ENCODE data around the gene TMEM144. TPM values are rescaled to one million over a fixed set of nuclear protein-coding genes. Genes with fewer than 3 reads are reported as not detected.

Gene TMEM144
- total and polyA plus RNA-seq, 12 donors, result 10.1 to 55.4 (median 20.2) TPM

- 39 to 62% (median 52%) methylated on average over 1 of the region's 1 CpG for WGBS, 4 donors
- H3K36me3 ChIP-seq (replicated peaks in 1 of 2), result no peaks in the 10 kb centered on the region
- no peak for TF ChIP-seq CTCF (IDR thresholded peaks at IDR 0.05)
- no peak for TF ChIP-seq POLR2A (IDR thresholded peaks at IDR 0.05)
- no peaks in the 10 kb centered on the region for H3K27me3 ChIP-seq
- H3K4me1 ChIP-seq (replicated peaks in 1 of 2), result no peaks in the 10 kb centered on the region
- H3K27ac ChIP-seq, result no peak overlapping the region
- no peak overlapping the region for H3K4me3 ChIP-seq
- no peaks in the 10 kb centered on the region for H3K9me3 ChIP-seq (replicated peaks in 1 of 3)
- intact Hi-C loops (cut with DNase I), result no loop called here
- no peak for DNase-seq
Measured at GRCh38 chr4:158202481-158202880, 7.8 kb upstream of the TMEM144 start.

- H3K4me1 ChIP-seq (replicated peaks in 1 of 2), result no peaks in the 10 kb centered on the region
- no peak overlapping the region for H3K27ac ChIP-seq
- no peak overlapping the region for H3K4me3 ChIP-seq
- no peaks in the 10 kb centered on the region for H3K36me3 ChIP-seq (replicated peaks in 1 of 2)
- H3K27me3 ChIP-seq, result no peaks in the 10 kb centered on the region
- no peak for TF ChIP-seq POLR2A (IDR thresholded peaks at IDR 0.05)
- TF ChIP-seq CTCF (IDR thresholded peaks at IDR 0.05), result no peak
- 68 to 72% (median 70%) methylated on average over 2 of the region's 2 CpGs for WGBS, 4 donors
- H3K9me3 ChIP-seq (replicated peaks in 1 of 3), result no peaks in the 10 kb centered on the region
- intact Hi-C loops (cut with DNase I), result no loop called here
- DNase-seq, result no peak
Measured at GRCh38 chr4:158203436-158203835, 6.8 kb upstream of the TMEM144 start.

GRCh38 chr4:158203929-158204328 is 6.4 kb upstream of the TMEM144 start:
- DNase-seq, result no peak
- WGBS, 4 donors, result 95 to 99% (median 97%) methylated on average over 3 of the region's 3 CpGs
- intact Hi-C loops (cut with DNase I), result no loop called here
- no peak overlapping the region for H3K4me3 ChIP-seq
- H3K36me3 ChIP-seq (replicated peaks in 1 of 2), result no peaks in the 10 kb centered on the region
- H3K4me1 ChIP-seq (replicated peaks in 1 of 2), result peaks cover 0 to 3% of the 10 kb centered on the region in 2 donors
- H3K27ac ChIP-seq, result no peak overlapping the region
- no peak for TF ChIP-seq POLR2A (IDR thresholded peaks at IDR 0.05)
- H3K27me3 ChIP-seq, result no peaks in the 10 kb centered on the region
- no peaks in the 10 kb centered on the region for H3K9me3 ChIP-seq (replicated peaks in 1 of 3)

GRCh38 chr4:158208963-158209640 is 1.2 kb upstream of the TMEM144 start:
- Histone ChIP-seq H3K36me3 (replicated peaks in 1 of 2) (no peaks in the 10 kb centered on the region), H3K4me1 (replicated peaks in 1 of 2) (peaks cover 0 to 18% of the 10 kb centered on the region in 2 donors), H3K4me3 (no peak overlapping the region), H3K27ac (peak overlapping the region; percentile 27 to 99 (median 94)), H3K9me3 (replicated peaks in 1 of 3) (no peaks in the 10 kb centered on the region), H3K27me3 (no peaks in the 10 kb centered on the region)
- TF ChIP-seq CTCF (IDR thresholded peaks at IDR 0.05), result peak in 1 of 6 experiments; percentile 8
- no peak for TF ChIP-seq POLR2A (IDR thresholded peaks at IDR 0.05)
- WGBS, 4 donors, result 71 to 84% (median 81%) methylated on average over 5 of the region's 5 CpGs
- intact Hi-C loops (cut with DNase I), result no loop called here
- DNase-seq, result no peak

- peaks cover 0 to 18% of the 10 kb centered on the region in 2 donors for H3K4me1 ChIP-seq (replicated peaks in 1 of 2)
- no peaks in the 10 kb centered on the region for H3K9me3 ChIP-seq (replicated peaks in 1 of 3)
- H3K4me3 ChIP-seq, result peak overlapping the region in 1 of 4 donors; percentile 54
- H3K36me3 ChIP-seq (replicated peaks in 1 of 2), result no peaks in the 10 kb centered on the region
- no peaks in the 10 kb centered on the region for H3K27me3 ChIP-seq
- intact Hi-C loops (cut with DNase I), result no loop called here
- H3K27ac ChIP-seq, result peak overlapping the region in 1 of 5 donors; percentile 95
- TF ChIP-seq CTCF (IDR thresholded peaks at IDR 0.05), result no peak
- TF ChIP-seq POLR2A (IDR thresholded peaks at IDR 0.05), result no peak
- no peak for DNase-seq
- 26 to 38% (median 28%) methylated on average over 3 of the region's 3 CpGs for WGBS, 4 donors
Measured at GRCh38 chr4:158211222-158211621, 936 bp downstream of the TMEM144 start.

Measured in adrenal gland (tissue), 12 donors.